Measurements from ENCODE around the gene NCDN.

The NCDN gene

DNA sequence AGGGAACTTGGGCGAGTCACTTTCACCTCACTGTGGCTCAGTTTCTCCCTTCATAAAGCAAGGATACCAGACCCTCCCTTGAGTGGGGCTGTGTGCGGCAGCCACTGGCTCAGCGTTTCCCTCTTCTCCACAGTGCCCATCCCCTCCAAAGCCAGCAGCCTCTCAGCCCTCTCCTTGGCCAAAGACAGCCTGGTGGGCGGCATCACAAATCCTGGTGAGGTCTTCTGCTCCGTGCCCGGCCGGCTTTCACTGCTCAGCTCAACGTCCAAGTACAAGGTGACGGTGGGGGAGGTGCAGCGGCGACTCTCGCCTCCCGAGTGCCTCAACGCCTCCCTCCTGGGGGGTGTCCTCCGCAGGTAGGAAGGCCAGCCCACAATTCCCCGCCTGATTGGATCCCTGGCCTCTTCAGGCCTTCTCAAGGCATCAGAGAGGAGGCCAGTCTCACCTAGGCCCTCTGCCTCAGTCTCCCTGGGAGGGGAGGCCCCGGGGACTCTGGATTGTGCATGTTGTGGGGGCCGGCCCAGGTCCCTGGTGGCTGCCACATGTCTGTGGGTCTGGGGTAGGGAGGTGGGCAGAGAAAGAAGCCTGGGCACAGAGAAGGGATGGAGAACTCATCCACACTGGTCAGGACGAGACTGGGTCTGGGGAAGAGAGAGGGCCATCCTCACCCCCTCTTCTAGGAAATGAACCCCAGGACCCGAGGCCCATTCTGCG, 30.8 kb downstream of the NCDN start:
- DNase-seq, result no peak

DNA sequence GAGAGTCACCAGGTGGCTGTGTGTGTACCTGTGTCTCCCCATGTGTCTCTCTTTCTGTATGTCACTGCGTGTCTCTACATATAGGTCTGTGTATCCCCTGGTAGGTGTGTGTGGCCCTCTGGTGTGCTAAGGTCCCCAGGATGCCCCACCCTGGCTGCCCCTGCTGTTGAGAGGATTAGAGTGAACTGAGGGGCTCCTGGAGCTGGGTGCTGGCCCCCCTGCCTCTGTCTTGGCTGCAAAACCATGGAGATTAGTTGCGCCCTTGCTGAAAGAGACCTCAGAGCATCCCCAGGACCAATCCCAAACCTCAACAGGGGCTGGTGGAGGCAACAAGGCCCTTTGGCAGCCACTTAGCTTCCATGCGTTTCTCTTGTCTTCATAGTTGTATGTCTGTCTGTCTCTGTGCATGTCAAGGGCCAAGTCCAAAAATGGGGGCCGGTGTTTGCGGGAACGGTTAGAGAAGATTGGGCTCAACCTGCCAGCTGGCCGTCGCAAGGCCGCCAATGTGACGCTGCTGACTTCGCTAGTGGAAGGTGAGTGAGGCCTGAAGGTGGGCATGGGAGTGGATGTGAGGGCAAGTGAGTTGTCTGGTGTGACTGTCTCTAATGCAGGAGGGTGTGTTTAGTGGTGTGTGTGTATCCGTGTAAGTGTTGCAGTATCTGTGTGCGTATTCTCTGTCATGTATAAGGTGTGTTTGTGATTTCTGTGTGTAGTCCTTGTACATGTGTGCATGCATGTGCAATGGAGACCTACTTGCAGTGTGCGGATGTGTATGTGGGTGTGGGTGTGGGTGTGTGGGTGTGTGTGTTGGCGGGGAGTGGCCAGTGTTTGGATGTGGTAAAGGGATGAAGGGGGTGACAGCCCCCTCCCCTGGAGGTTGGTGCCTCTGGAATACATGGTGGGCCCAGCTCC, 32.2 kb downstream of the NCDN start:
- DNase-seq, result no peak

DNA sequence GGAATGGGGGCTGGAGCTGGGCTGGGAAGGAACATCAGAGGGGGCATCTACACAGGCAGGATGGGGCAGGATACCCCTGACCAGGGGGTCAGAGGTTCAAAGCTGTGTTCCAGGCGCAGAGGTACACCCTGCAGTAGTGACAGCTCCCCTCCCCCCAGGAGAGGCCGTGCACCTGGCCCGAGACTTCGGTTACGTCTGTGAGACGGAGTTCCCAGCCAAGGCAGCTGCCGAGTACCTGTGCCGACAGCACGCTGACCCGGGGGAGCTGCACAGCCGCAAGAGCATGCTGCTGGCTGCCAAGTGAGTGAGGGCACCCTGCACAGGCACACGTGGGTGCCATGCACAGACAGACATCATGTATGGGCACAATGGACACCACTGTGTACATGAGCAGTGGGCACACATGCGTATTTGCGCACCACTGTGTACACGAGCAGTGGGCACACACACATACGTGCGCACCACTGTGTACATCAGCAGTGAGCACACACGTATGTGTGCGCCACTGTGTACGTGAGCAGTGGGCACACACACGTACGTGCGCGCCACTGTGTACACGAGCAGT, 33.0 kb downstream of the NCDN start:
- DNase-seq, result no peak

DNA sequence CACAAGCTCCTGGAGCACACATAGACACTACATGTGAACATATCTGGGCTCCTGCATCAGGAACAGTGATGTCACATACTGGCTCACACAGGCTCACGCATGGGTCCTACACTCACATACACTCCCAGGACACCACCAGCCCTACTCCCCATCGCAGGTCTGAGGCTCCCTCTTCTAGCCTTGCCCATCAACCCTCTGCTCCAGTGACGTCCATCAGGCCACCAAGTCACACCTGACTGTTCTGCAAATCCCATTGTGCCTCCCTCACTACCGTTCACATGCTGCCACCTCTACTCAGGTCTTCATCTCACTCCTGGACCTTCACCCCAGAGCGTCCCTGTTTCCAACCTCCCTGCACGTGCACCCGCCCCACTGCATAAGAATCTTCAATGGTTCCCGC, 33.6 kb downstream of the NCDN start:
- no peak for DNase-seq

DNA sequence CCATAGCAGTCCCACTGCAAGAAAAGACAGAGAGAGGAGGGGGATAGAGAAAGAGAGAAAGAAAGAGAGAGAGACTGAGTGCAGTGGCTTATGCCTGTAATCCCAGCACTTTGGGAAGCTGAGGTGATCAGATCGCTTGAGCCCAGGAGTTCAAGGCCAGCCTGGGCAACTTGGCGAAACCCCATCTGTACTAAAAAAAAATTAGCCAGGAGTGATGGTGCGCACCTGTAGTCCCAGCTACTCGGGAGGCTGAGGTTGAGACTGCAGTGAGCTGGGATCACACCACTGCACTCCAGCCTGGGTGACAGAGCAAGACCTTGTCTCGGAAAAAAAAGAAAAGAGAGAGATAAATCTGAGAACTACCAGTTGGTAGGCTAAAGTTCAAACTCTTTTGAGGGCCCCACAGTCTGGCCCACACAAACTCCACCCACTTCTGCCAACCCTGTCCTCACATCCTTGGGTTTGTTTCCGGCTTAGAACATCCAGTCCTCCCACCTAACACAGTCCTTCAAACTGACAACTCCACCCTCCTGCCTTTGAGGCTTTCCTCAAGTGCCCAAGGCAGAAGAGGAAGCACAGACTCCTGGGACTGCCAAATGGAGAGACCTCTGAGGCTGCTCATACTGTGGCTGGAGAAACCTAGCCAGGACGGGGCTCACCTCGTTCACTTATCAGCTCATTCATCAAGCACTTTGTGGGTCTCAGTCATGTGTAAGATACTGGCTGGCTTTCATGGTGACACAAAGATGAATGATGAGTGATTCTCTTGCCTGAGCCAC, 35.6 kb downstream of the NCDN start:
- no peak for DNase-seq

DNA sequence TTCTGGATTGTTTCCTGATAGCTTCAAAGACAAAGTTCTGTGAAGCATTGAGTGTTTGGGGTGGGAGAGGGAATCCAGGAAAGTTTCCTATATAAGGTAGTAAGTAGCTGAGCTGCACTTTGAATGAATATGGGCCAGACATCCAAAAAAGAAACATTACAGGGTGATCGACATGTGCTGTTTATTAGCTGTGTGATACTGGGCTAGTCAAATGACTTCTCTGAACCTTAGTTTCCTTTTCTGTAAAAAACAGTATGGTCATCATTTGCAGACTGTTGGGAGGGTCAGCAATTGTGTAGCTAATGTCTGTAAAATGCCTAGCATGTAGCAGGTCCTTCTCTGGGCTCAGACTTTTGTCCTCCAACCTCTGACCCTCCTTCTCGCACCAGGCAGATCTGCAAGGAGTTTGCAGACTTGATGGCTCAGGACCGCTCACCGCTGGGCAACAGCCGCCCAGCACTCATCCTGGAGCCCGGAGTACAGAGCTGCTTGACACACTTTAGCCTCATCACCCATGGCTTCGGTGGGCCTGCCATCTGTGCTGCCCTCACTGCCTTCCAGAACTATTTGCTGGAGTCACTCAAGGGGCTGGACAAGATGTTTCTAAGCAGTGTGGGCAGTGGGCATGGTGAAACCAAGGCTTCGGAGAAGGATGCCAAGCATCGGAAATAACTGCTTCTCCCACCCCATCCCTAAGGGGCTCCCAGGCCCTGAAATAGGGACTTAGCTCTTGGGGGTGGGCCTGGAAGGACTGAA, 36.6 kb downstream of the NCDN start:
- no peak for DNase-seq

DNA sequence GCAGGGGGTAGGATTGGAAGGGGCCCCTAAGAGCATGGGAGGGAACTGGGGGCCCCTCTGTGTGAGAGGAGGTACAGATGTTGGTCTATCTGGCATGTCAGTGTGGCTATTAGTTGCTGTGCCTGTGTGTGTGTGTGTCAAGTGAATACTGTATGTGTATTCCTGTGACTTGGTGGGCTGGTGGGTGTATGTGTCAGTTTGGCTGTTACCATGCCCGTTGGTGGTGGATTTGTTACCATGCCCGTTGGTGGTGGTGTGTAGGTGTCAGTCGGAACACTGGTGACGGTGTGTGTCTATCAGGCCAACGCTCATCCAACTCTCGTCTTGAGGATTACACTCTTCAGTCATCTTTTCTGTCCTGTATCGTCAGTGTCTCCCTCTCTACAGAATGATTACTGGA, 38.1 kb downstream of the NCDN start:
- no peak for DNase-seq

DNA sequence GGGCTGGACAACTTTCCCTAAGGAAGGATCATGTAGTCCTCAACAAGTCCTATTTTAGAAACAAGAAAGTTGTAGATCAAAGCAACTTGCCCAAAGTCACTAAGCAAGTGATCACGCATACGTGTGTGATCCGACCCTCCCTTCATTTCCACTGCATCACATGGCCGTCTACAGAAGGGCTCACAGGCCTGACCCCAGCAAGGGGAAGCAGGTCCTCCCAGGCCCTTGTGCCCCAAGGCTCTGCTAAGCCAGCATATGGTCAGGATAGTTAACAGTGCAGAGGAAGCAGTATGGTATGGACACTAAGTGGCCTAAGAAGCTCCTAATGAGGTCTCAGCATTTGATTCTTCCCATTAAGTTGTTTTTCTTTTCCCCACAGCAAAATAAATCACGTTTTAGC, 40.3 kb downstream of the NCDN start:
- no peak for DNase-seq

DNA sequence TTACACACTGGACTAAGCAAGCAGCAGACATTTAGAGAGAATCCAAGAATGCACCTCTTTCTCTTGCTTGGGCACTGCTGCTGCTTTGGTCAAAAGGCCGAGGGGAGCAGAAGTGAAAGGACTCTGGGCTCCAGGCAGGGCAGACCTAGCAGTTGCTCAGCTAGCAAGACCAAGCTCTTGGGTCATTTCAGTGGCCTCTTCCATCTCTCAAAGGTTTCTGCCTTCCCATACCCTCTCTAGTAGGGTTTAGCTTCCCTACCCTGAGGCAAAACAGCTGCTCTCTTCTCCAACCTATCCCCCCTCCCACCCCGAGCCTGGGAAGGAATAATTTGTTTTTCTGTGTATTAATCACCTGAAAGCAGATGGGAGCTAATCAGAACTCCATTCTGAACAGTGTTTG, 41.3 kb downstream of the NCDN start:
- DNase-seq, result no peak

DNA sequence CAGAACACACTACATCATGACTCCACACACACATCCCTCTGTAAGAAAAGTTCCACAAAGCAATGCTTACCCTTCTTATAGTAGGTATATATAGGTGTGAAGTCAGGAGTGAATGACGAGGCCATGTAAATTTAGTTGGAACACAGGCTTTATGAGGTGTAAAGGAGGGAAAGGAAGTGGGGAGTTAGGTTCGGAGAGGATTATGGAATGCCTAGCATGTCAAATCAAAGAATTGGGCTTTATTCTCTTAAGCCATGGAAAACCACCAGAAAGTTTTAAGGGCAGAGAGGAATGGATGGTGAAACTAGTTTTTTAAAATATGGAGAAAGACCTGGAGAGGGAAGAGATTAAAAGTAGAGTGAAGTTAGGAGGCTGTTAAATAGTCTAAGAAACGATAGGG, 41.8 kb downstream of the NCDN start:
- DNase-seq, result no peak

DNA sequence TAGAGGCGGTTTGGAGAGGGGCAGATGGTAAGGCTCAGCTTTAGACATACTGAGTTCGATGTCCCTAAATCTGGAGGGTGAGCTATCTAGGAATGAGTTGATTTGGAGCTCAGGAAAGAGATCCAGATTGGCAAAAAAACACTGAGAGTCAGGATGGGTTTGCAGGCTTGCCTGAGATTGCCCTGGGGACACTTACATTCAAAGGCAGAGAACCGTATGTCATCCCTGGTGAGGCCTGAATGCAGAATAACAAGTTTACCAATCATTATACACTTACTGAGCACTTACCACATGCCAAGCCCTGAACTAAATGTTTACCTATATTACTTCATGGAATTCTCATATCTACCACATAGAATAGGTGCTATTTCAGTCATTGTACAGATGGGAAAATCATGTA, 43.0 kb downstream of the NCDN start:
- no peak for DNase-seq

DNA sequence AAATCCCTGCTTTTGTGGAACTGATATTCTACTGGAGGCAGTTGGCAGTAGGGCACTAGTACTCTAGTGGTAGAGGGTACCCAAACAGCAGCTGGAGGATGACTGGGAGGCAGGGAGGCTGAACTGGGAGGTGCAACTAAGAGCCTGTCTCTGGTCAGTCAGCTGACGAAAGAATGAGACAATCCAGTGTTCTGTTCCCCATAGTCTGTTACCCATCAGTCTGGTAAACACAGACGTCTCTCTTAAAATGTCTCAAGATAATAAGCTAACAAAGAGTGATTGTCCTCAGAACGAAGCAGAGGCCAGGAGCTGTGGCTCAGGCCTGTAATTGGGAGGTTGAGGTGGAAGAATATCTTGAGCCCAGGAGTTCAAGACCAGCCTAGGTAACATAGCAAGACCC, 45.9 kb downstream of the NCDN start:
- peak in 6 of 56 donors; percentile 3 to 30 (median 14) for DNase-seq

DNA sequence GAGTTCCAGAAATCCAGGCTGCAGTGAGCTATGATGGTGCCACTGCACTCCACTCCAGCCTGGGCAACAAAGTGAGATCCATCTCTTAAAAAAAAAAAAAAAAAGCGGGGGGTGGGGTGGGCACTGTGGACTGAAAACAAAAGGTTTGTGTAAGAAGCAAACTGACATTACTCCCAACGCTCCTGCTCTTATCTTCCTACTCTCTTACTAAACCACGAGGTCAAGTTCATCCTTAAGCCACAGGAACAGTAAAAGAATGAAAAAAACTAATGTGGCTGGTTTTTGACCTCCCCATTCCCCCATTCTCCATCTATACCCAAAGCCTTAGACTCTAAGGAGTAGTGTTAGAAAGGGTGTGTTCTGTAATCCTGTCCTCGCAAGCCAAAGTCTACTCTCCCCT, 46.3 kb downstream of the NCDN start:
- DNase-seq, result no peak

DNA sequence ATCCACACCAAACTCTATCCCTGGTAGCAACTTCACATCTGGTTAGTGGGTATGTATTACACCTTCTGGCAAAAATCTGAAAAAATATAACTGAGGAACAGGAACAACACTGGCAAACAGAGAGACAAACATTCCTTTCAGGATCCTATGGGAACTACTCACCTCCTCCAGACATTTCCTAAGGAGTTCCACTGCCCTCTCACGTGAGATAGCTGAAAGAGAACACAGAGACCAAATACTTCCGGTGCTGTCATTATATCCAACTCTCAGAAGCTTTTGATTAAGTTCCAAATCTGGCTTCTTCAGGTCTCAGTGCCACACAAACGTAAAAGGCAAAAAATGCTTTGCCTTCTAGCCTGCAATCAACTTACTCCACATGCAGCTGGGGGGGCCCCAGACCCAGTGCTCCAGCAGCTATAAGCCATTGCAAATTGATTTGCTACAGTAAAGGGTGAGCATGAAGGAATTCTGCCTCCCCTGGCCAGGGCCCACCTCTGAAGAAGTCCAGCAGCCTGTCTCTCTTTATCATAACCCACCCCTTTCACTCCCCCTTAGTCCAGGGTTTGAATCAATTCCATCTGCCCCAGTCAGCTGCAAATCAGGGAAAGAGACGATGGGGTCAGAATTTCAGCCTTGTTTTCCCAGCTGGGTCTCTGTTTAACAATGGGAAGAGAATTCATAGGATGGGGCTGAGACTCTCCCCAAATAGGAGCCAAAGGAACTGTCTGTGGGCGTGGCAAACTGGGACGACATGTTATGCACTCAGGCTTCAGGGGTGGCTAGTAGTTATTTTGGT, 47.7 kb downstream of the NCDN start:
- no peak for DNase-seq

DNA sequence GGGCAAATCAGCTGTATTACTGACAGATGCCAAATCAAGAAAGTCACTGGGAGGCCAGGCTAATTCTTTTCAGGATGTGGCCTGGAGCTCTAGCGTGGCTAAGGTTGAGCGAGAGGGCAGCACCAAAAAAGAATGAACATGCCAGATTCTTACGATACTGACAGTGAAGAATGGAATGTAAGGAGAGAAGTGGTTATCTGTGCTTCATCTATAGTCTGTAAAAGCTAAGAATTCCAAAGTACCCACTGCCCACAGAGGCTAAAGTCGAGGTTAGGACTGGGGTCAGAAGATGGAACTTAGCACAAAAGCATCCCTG, 48.2 kb downstream of the NCDN start:
- DNase-seq, result no peak

DNA sequence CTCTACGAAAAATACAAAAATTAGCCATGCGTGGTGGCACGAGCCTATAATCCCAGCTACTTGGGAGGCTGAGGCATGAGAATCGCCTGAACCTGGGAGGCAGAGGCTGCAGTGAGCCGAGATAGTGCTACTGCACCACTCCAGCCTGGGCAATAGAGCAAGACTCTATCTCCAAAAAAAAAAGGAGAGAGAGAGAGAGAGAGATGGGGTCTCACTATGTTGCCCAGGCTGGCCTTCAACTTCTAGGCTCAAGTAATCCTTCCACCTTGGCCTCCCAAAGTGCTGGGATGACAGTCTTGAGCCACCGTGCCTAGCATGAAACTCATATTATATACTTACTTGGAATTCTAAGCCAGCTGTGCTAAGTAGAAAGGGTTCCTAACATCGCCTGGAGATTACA, 54.1 kb downstream of the NCDN start:
- no peak for DNase-seq

DNA sequence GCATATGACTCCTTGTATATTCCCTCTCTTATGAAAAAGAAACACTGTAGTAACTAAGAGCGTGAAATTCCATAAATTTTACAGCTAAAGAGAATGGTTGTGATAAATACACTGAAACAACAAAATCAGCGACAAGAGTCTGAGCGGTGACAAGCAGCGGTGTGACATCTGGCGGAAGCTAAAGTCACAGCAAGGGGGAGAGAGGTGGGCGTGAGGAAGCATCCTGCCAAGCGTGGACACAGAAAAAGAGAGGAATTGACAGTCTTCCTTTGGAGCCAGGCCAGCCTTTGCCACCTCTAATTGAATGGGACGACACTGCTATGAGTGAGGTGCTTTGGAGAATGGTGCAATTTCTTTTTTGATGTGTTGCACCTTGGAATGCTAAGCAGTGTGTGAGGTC, 57.8 kb downstream of the NCDN start:
- DNase-seq, result no peak
